PC-3 (cell line): ENCODE measurements around the gene NTM.

Source experiments
- CTCF ChIP-seq: fragments of 300-600 bp; sonication (generic); conservative IDR thresholded peaks from 2 replicates; pipeline ENCODE4 v1.5.1; 2017; ENCODE audit warnings: antibody characterized with exemption, low read depth, mild to moderate bottlenecking, low read length
- EZH2 ChIP-seq: fragments of 300-600 bp; sonication (generic); IDR thresholded peaks from one replicate; pipeline ENCODE4 v1.6.1; 2017; ENCODE audit warnings: antibody characterized with exemption, mild to moderate bottlenecking, low read length; ENCODE audit not compliant: unreplicated experiment
- EZH2phosphoT487 ChIP-seq: fragments of 300-600 bp; sonication (generic); IDR thresholded peaks from 2 replicates; pipeline ENCODE4 v1.6.1; 2018; ENCODE audit warnings: mild to moderate bottlenecking, antibody characterized with exemption, low read length, borderline replicate concordance

GRCh38 chr11:131886201-131886600 is 515.8 kb downstream of the NTM start:
- TF ChIP-seq CTCF = no peak
- no peak for TF ChIP-seq EZH2
- no peak for TF ChIP-seq EZH2phosphoT487
